Ishikawa (cell line): ENCODE measurements around the gene ZAP70.

Experiments used
- CEBPB ChIP-seq: IDR thresholded peaks from 2 replicates; pipeline ENCODE4 v1.6.1; 2012
- CREB1 ChIP-seq: IDR thresholded peaks from 2 replicates; pipeline ENCODE4 v1.6.1; 2012; ENCODE audit warnings: low read depth
- EGR1 ChIP-seq: IDR thresholded peaks from 2 replicates; pipeline ENCODE4 v1.6.1; 2012
- EP300 ChIP-seq: IDR thresholded peaks from 2 replicates; pipeline ENCODE4 v1.6.1; 2012; ENCODE audit warnings: borderline replicate concordance
- FOXM1 ChIP-seq: IDR thresholded peaks from 2 replicates; pipeline ENCODE4 v1.6.1; 2012; ENCODE audit warnings: low read depth, borderline replicate concordance
- MAX ChIP-seq: IDR thresholded peaks from 2 replicates; pipeline ENCODE4 v1.6.1; 2012
- NFIC ChIP-seq: IDR thresholded peaks from 2 replicates; pipeline ENCODE4 v1.6.1; 2012
- RAD21 ChIP-seq: IDR thresholded peaks from 2 replicates; pipeline ENCODE4 v1.6.1; 2012; ENCODE audit warnings: low read depth
- REST ChIP-seq: IDR thresholded peaks from 2 replicates; pipeline ENCODE4 v1.6.1; 2012; ENCODE audit warnings: low read depth, mild to moderate bottlenecking
- TAF1 ChIP-seq: IDR thresholded peaks from 2 replicates; pipeline ENCODE4 v1.6.1; 2012; ENCODE audit warnings: low read depth, mild to moderate bottlenecking
- TCF12 ChIP-seq: IDR thresholded peaks from 2 replicates; pipeline ENCODE4 v1.6.1; 2012; ENCODE audit warnings: low read depth
- TEAD4 ChIP-seq: IDR thresholded peaks from 2 replicates; pipeline ENCODE4 v1.6.1; 2012
- USF1 ChIP-seq: IDR thresholded peaks from 2 replicates; pipeline ENCODE4 v1.6.1; 2012
- YY1 ChIP-seq: IDR thresholded peaks from 2 replicates; pipeline ENCODE4 v1.6.1; 2012; ENCODE audit warnings: low read depth
- ZBTB7A ChIP-seq: IDR thresholded peaks from 2 replicates; pipeline ENCODE4 v1.6.1; 2012; ENCODE audit warnings: low read depth

ZAP70 gene

GRCh38 chr2:97671526-97671925 is 41.9 kb upstream of the ZAP70 start:
- TF ChIP-seq TEAD4 = no peak
- no peak for TF ChIP-seq ZBTB7A
- no peak for TF ChIP-seq CREB1
- no peak for TF ChIP-seq TCF12
- no peak for TF ChIP-seq NFIC
- TF ChIP-seq FOXM1 = no peak
- TF ChIP-seq EP300 = no peak
- no peak for TF ChIP-seq USF1
- no peak for TF ChIP-seq CEBPB
- no peak for TF ChIP-seq MAX
- TF ChIP-seq REST = no peak
- TF ChIP-seq TAF1 = no peak
- TF ChIP-seq YY1 = no peak

GRCh38 chr2:97673182-97673914 is 40.0 kb upstream of the ZAP70 start:
- TF ChIP-seq NFIC = no peak
- TF ChIP-seq REST = no peak
- TF ChIP-seq TCF12 = no peak
- TF ChIP-seq FOXM1 = no peak
- TF ChIP-seq CREB1 = no peak
- no peak for TF ChIP-seq CEBPB
- TF ChIP-seq EP300 = no peak
- no peak for TF ChIP-seq TEAD4
- TF ChIP-seq ZBTB7A = no peak
- no peak for TF ChIP-seq EGR1
- TF ChIP-seq RAD21 = no peak
- no peak for TF ChIP-seq USF1
- no peak for TF ChIP-seq YY1
- TF ChIP-seq TAF1 = no peak
- TF ChIP-seq MAX = no peak

- TF ChIP-seq FOXM1 (no peak), EGR1 (no peak), MAX (no peak), ZBTB7A (no peak), CEBPB (no peak), CREB1 (no peak), RAD21 (no peak), USF1 (no peak), YY1 (no peak), TAF1 (no peak), TCF12 (no peak), REST (no peak), NFIC (no peak), EP300 (no peak), TEAD4 (no peak)
Observed at GRCh38 chr2:97673915-97674283, 39.5 kb upstream of the ZAP70 start.

GRCh38 chr2:97675430-97676113 is 37.8 kb upstream of the ZAP70 start:
- no peak for TF ChIP-seq RAD21
- no peak for TF ChIP-seq MAX
- no peak for TF ChIP-seq EP300
- TF ChIP-seq TAF1 = no peak
- TF ChIP-seq CREB1 = no peak
- TF ChIP-seq NFIC = no peak
- no peak for TF ChIP-seq TCF12
- no peak for TF ChIP-seq EGR1
- no peak for TF ChIP-seq REST
- no peak for TF ChIP-seq USF1
- no peak for TF ChIP-seq YY1
- no peak for TF ChIP-seq CEBPB
- no peak for TF ChIP-seq FOXM1
- TF ChIP-seq ZBTB7A = no peak
- TF ChIP-seq TEAD4 = no peak
